ENCODE data around the gene SLC17A9. TPM values are rescaled to one million over a fixed set of nuclear protein-coding genes. Genes with fewer than 3 reads are reported as not detected.

Gene SLC17A9
- total and polyA plus RNA-seq, 7 experiments from 2014 or later: 0.44 to 12.6 (median 3.5) TPM

DNA sequence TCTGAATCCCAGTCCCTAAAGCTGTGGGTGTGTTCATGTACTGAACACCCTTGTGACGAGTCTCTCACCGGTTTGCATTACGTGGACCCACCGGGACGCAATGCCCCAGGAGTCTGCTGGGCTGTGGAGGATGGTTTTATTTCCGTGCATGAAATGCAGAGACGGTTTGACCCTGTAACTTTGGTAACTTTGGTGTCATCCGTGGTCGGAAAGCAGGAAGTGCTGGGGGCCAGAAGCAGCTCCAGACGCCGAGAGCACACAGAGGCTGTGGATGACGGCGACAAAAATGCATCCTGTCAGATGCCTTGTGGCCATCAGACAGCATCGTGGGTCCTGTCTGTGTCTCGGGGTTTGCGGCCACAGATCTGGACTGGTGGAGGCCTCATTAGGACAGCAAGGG, 47.1 kb downstream of the SLC17A9 start:
- ChIA-PET CTCF (no interaction called here), POLR2A (no interaction called here)
- peaks cover 38 to 67% (median 64%) of the 10 kb centered on the region in 5 donors for H3K27me3 Mint-ChIP-seq
- DNase-seq: no peak
- Histone ChIP-seq H3K4me1 (ENCODE audit: control insufficient read depth in 2 of 2, insufficient read depth in 2 of 2, low read length in 2 of 2) (peaks cover 0 to under 1% of the 10 kb centered on the region in 2 donors), H3K36me3 (ENCODE audit: control insufficient read depth in 2 of 3, insufficient read depth in 3 of 3, low read length in 3 of 3) (no peaks in the 10 kb centered on the region), H3K27me3 (ENCODE audit: control insufficient read depth in 2 of 2, insufficient read depth in 2 of 2, low read length in 2 of 2) (peaks cover 0 to 7% of the 10 kb centered on the region in 2 donors), H3K27ac (ENCODE audit: low read depth, low read length) (no peak overlapping the region), H3K4me3 (ENCODE audit: low read length) (no peak overlapping the region), H3K9me3 (ENCODE audit: control insufficient read depth in 2 of 3, low read length in 3 of 3) (no peaks in the 10 kb centered on the region)
- H3K9me3 Mint-ChIP-seq: peaks cover 0 to 2% (median 0%) of the 10 kb centered on the region in 11 donors
- H3K27ac Mint-ChIP-seq: no peak overlapping the region
- peaks cover 0 to 7% (median 4%) of the 10 kb centered on the region in 7 donors for H3K4me1 Mint-ChIP-seq
- ATAC-seq: no peak
- no peak overlapping the region for H3K4me3 Mint-ChIP-seq
- intact Hi-C loops (cut with micrococcal nuclease): no loop called here
- no peaks in the 10 kb centered on the region for H3K36me3 Mint-ChIP-seq

DNA sequence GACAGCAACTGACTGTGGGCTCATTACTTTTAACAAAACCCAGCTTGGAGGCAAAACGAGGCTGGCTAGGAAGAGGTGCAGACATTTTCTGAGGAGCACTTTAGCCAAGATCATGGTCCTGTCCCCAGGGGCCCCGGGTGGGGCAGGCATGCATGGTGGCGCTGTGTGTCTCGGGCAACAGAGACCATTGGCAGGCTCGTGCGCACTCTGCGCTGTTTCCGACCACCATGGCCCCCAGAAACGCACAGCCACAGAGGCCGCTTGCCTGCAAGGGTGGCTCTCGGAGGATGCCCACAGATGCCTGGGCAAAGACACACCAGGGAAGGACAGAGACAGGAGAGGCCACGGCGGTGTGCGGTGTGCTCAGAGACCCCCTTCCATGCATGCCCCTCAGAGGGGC, 47.5 kb downstream of the SLC17A9 start:
- Mint-ChIP-seq H3K36me3 (no peaks in the 10 kb centered on the region), H3K27me3 (peaks cover 40 to 67% (median 65%) of the 10 kb centered on the region in 5 donors), H3K9me3 (peaks cover 0 to 2% (median 0%) of the 10 kb centered on the region in 11 donors), H3K4me1 (peaks cover 0 to 7% (median 5%) of the 10 kb centered on the region in 7 donors), H3K4me3 (no peak overlapping the region), H3K27ac (no peak overlapping the region)
- Histone ChIP-seq H3K4me1 (ENCODE audit: control insufficient read depth in 2 of 2, insufficient read depth in 2 of 2, low read length in 2 of 2) (peaks cover 0 to 3% of the 10 kb centered on the region in 2 donors), H3K4me3 (ENCODE audit: low read length) (no peak overlapping the region), H3K9me3 (ENCODE audit: control insufficient read depth in 2 of 3, low read length in 3 of 3) (no peaks in the 10 kb centered on the region), H3K27ac (ENCODE audit: low read depth, low read length) (no peak overlapping the region), H3K27me3 (ENCODE audit: control insufficient read depth in 2 of 2, insufficient read depth in 2 of 2, low read length in 2 of 2) (peaks cover 3 to 7% of the 10 kb centered on the region in 2 donors), H3K36me3 (ENCODE audit: control insufficient read depth in 2 of 3, insufficient read depth in 3 of 3, low read length in 3 of 3) (no peaks in the 10 kb centered on the region)
- ChIA-PET POLR2A (no interaction called here), CTCF (no interaction called here)
- intact Hi-C loops (cut with micrococcal nuclease): no loop called here
- ATAC-seq (no peak), DNase-seq (no peak)

DNA sequence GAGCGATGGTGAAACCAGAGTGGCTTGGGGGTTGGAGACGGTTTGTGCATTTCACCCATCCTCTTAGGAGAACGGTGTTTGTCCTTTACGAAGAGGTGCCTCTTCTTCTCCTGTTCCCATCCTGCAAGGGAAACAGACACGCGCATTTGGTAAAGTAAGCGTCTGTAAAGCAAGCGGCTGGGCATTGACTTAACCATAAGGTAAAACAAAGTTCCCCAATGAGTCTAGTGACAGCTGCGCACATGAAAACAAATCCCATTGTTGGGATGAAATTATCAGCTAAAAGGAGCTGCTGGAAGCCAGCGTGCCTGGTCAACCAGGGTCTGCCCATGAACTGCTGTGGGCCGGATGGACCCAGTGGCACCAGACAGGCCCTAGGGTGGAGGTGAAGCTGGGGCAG, 48.4 kb downstream of the SLC17A9 start:
- no peak overlapping the region for H3K27ac Mint-ChIP-seq

DNA sequence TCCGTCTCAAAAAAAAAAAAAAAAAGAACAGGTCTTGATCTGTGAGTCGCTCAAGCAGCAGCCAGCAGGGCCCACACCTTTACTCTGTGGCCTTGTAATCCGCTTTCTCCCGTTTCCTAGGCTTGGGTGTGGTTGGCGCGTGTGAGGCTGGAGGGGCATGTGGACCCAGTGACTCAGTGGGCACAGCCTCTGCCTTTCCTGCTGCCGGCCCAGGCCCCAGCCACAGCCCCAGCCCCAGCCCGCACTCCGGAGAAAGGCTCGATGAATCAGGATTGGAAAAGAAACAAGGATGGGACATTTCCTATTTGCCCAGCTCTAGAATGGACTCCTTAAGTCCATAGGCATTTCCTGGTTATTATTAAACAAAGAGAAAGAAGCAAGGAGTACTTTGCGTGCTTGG, 50.0 kb downstream of the SLC17A9 start:
- no peak overlapping the region for H3K4me3 Mint-ChIP-seq
- Histone ChIP-seq H3K4me3 (ENCODE audit: low read length) (no peak overlapping the region), H3K9me3 (ENCODE audit: control insufficient read depth in 2 of 3, low read length in 3 of 3) (no peaks in the 10 kb centered on the region), H3K4me1 (ENCODE audit: control insufficient read depth in 2 of 2, insufficient read depth in 2 of 2, low read length in 2 of 2) (peaks cover 0 to 11% of the 10 kb centered on the region in 2 donors), H3K27ac (ENCODE audit: low read depth, low read length) (no peak overlapping the region), H3K36me3 (ENCODE audit: control insufficient read depth in 2 of 3, insufficient read depth in 3 of 3, low read length in 3 of 3) (no peaks in the 10 kb centered on the region), H3K27me3 (ENCODE audit: control insufficient read depth in 2 of 2, insufficient read depth in 2 of 2, low read length in 2 of 2) (peaks cover 4 to 12% of the 10 kb centered on the region in 2 donors)
- CTCF ChIA-PET: interaction anchor here (0.5 kb wide), 1 partner anchor 34 kb away, joined by 3 read pairs; no protein-coding TSS in a partner anchor
- peaks cover 0 to 2% (median 0%) of the 10 kb centered on the region in 11 donors for H3K9me3 Mint-ChIP-seq
- POLR2A ChIA-PET: no interaction called here
- intact Hi-C loops (cut with micrococcal nuclease): no loop called here
- peaks cover 0 to 13% (median 7%) of the 10 kb centered on the region in 7 donors for H3K4me1 Mint-ChIP-seq
- H3K36me3 Mint-ChIP-seq: no peaks in the 10 kb centered on the region
- ATAC-seq: no peak
- no peak for DNase-seq
- H3K27ac Mint-ChIP-seq: no peak overlapping the region
- H3K27me3 Mint-ChIP-seq: peaks cover 40 to 73% (median 64%) of the 10 kb centered on the region in 5 donors

More for the DNA sequence above, 48.4 kb downstream of the SLC17A9 start:
- no peak for ATAC-seq
- H3K36me3 Mint-ChIP-seq: no peaks in the 10 kb centered on the region
- H3K27me3 Mint-ChIP-seq: peaks cover 40 to 74% (median 65%) of the 10 kb centered on the region in 5 donors
- no peak for DNase-seq
- H3K4me1 Mint-ChIP-seq: peaks cover 0 to 12% (median 7%) of the 10 kb centered on the region in 7 donors
- no peak overlapping the region for H3K4me3 ChIP-seq (ENCODE audit: low read length)
- H3K27ac ChIP-seq (ENCODE audit: low read depth, low read length): no peak overlapping the region
- no peaks in the 10 kb centered on the region for H3K36me3 ChIP-seq (ENCODE audit: control insufficient read depth in 2 of 3, insufficient read depth in 3 of 3, low read length in 3 of 3)
- CTCF ChIA-PET: no interaction called here
- H3K27me3 ChIP-seq (ENCODE audit: control insufficient read depth in 2 of 2, insufficient read depth in 2 of 2, low read length in 2 of 2): peaks cover 3 to 11% of the 10 kb centered on the region in 2 donors
- H3K4me1 ChIP-seq (ENCODE audit: control insufficient read depth in 2 of 2, insufficient read depth in 2 of 2, low read length in 2 of 2): peaks cover 0 to 3% of the 10 kb centered on the region in 2 donors
- H3K9me3 Mint-ChIP-seq: peaks cover 0 to 2% (median 0%) of the 10 kb centered on the region in 11 donors
- intact Hi-C loops (cut with micrococcal nuclease): no loop called here
- H3K4me3 Mint-ChIP-seq: no peak overlapping the region
- POLR2A ChIA-PET: no interaction called here
- no peaks in the 10 kb centered on the region for H3K9me3 ChIP-seq (ENCODE audit: control insufficient read depth in 2 of 3, low read length in 3 of 3)

DNA sequence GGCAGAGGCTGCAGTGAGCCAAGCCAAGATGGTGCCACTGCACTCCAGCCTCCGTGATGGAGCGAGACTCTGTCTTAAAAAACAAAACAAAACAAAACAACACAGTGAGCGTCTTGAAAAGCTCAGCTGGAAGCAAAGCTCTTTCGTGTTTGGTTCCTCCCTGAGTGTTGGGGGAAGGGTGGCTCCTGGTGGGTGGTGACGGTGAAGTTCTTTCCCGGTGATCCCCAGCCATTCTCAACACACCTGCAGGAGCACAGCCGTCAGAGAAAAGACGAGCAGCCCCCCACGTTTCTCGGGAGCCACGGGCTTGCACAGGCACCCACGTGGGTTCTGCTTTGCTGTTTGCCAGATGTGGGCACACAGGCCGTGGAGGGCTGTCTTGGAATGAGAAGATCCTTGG, 51.0 kb downstream of the SLC17A9 start:
- peaks cover 0 to 1% (median 0%) of the 10 kb centered on the region in 11 donors for H3K9me3 Mint-ChIP-seq
- peaks cover 44 to 74% (median 58%) of the 10 kb centered on the region in 5 donors for H3K27me3 Mint-ChIP-seq
- no peak for DNase-seq
- Histone ChIP-seq H3K36me3 (ENCODE audit: control insufficient read depth in 2 of 3, insufficient read depth in 3 of 3, low read length in 3 of 3) (no peaks in the 10 kb centered on the region), H3K9me3 (ENCODE audit: control insufficient read depth in 2 of 3, low read length in 3 of 3) (no peaks in the 10 kb centered on the region), H3K4me3 (ENCODE audit: low read length) (no peak overlapping the region), H3K4me1 (ENCODE audit: control insufficient read depth in 2 of 2, insufficient read depth in 2 of 2, low read length in 2 of 2) (peaks cover 0 to 21% of the 10 kb centered on the region in 2 donors), H3K27me3 (ENCODE audit: control insufficient read depth in 2 of 2, insufficient read depth in 2 of 2, low read length in 2 of 2) (peaks cover 14 to 22% of the 10 kb centered on the region in 2 donors), H3K27ac (ENCODE audit: low read depth, low read length) (no peak overlapping the region)
- ATAC-seq: no peak
- H3K36me3 Mint-ChIP-seq: no peaks in the 10 kb centered on the region
- H3K4me1 Mint-ChIP-seq: peaks cover 0 to 17% (median 7%) of the 10 kb centered on the region in 7 donors
- H3K27ac Mint-ChIP-seq: peak overlapping the region in 1 of 9 donors; percentile 46
- peak overlapping the region in 1 of 10 donors; percentile 5 for H3K4me3 Mint-ChIP-seq
- ChIA-PET POLR2A (interaction anchor here (1.2 kb wide), 1 partner anchor 23 kb away, joined by 7 read pairs; no protein-coding TSS in a partner anchor), CTCF (no interaction called here)
- intact Hi-C loops (cut with micrococcal nuclease): no loop called here

DNA sequence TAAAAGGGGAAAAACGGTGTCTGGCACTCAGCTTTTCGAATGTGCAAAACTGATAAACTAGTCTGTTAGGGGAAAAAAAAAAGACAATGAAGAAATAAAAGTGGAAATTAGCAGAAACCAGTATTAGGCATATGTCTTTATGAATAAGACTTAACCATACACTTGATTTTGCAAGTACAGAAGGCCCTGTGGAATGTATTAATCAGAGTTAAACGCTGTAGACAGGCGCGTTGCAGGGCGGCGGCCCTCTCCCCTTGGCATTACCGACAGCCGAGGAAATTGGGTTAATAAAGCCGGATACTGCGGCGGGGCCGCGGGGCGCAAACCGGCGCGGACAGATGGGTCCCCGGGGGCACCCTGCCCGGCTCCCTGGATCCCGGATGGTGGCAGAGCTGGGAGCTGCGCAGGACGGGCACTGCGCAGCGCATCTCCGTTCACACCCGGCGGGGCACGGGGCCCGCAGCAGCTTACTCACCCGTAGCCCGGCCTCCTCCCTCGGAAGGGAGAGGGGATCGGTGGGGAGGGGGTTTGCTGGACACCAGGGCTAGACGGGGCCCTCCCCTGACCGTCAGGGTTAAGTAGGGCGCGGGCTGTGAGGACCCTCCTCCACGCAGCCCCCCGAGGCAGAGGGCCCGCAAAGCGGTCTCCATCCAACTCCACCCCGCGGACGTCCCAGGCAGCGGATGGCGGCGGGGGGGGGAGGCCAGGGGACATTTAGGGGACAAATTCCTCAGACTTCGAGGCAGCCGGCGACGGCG, 52.3 kb downstream of the SLC17A9 start:
- ChIA-PET POLR2A (interaction anchor here (0.6 to 1.2 kb wide), 3 partner anchors 22 to 65 kb away, joined by 3 to 7 read pairs (median 3); no protein-coding TSS in a partner anchor), CTCF (interaction anchor here (0.6 to 0.8 kb wide), 3 partner anchors 51 to 85 kb away, joined by 3 to 6 read pairs (median 3); no protein-coding TSS in a partner anchor)
- Histone ChIP-seq H3K4me1 (ENCODE audit: control insufficient read depth in 2 of 2, insufficient read depth in 2 of 2, low read length in 2 of 2) (peaks cover 7 to 33% of the 10 kb centered on the region in 2 donors), H3K36me3 (ENCODE audit: control insufficient read depth in 2 of 3, insufficient read depth in 3 of 3, low read length in 3 of 3) (no peaks in the 10 kb centered on the region), H3K4me3 (ENCODE audit: low read length) (no peak overlapping the region), H3K9me3 (ENCODE audit: control insufficient read depth in 2 of 3, low read length in 3 of 3) (no peaks in the 10 kb centered on the region), H3K27ac (ENCODE audit: low read depth, low read length) (no peak overlapping the region), H3K27me3 (ENCODE audit: control insufficient read depth in 2 of 2, insufficient read depth in 2 of 2, low read length in 2 of 2) (peaks cover 19 to 26% of the 10 kb centered on the region in 2 donors)
- Mint-ChIP-seq H3K27ac (peak overlapping the region in 2 of 9 donors; percentile 46 to 49), H3K27me3 (peaks cover 45 to 75% (median 55%) of the 10 kb centered on the region in 5 donors), H3K4me3 (peak overlapping the region in 5 of 10 donors; percentile 44 to 65 (median 49)), H3K4me1 (peaks cover 0 to 26% (median 14%) of the 10 kb centered on the region in 7 donors), H3K36me3 (no peaks in the 10 kb centered on the region), H3K9me3 (no peaks in the 10 kb centered on the region)
- ATAC-seq (no peak), DNase-seq (no peak)
- intact Hi-C loops (cut with micrococcal nuclease): loop anchor here (5.0 kb wide), 3 partner anchors 87 to 202 kb away; partner anchors contain the start of gene OGFR (in 1 of the 2)
